GM21390 (cell line): ENCODE measurements around the gene PHF21A.

Experiments
- ATAC-seq: cut with Tn5 transposase; IDR thresholded peaks from one replicate; pipeline ENCODE4 v1.9.1; 2021; ENCODE audit not compliant: unreplicated experiment

Gene PHF21A

DNA sequence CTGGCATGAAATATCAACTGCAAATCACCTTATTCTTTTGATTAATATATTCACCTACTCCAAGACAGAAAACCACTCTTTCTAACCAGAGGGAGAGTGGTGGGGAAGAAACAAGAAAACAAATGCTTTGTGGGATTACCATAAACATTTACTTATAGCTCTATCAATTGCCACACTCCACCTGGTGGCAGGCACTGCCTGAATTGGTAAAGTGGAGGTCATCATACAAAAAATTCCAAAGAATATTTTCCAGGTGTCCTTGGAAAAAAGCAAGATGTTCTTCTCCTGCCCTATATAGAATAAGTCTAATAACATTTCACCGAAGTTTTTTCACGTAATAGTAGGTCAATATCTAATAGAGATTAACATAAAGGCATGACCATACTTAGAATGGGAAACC is 45.3 kb downstream of the PHF21A start:
- ATAC-seq = no peak

DNA sequence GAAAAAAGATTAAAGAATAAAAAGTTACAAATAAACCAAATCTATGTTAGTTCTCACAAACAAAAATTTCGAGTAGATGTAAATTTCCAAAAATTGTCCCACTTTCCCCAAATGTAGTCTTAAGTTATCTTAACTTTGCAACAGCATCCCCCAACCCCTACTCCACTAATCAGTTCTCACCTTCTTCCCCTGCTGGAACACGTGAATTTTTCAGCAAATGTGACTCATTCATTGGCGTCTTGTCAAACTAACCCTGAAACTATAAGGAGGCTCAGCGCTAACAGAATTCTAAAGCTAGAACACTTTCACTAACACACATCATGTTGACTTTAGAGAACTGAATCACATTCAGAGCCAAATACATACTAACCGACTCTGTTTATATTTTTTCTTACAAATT is 46.1 kb downstream of the PHF21A start:
- no peak for ATAC-seq

DNA sequence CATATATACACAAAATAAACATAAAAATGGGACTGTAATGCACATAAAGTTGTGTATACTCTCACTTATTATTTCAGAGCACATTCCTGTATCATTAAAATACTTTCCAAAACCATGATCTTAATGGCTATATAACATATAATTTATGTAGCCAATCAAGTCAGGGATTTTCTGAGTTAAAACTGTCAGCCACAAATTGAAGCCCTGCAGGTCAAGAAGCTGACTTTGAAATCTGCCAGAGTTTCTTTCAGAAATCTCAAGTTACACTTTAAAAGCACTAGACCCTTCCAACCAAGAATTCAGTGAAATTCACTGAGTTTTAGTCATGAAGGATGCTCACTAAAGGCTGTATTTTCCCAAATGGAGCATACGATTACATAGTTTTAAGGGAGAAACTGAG is 47.6 kb downstream of the PHF21A start:
- ATAC-seq = no peak

DNA sequence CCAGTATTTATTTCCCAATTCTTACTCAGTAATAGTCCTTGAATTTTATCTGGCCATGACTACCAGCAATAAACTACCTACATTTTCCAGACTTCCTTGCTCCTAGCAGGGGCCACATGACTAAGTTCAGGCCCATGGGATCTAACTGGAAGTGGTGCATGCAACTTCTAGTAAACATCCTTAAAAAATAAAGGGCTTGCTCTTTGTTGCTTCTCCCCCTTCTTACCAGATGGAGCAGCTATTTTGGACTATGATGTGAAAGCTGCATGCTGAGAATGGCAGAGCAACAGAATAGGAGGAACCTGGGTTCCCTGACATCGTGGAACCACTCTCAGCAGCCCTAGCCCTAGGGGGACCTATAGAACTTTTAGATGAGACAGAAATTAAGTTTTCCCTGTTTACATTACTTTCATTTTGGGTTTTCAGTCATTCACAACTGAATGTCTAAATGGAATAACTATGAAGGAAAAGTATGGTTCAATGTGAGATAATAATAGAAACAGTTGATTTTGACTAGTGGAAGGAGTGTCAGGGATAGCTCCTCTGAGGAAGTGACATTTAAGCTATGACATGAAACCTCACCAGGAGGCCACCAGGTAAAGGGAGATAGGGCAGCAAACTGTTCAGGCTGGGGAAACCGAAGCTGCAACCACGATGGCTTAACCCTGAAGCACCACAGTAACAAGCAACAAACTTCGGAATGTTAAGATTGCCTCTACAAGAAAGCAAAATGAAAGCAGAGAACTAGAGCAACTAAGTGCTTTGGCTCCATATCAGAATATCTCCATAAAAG is 48.9 kb downstream of the PHF21A start:
- no peak for ATAC-seq

DNA sequence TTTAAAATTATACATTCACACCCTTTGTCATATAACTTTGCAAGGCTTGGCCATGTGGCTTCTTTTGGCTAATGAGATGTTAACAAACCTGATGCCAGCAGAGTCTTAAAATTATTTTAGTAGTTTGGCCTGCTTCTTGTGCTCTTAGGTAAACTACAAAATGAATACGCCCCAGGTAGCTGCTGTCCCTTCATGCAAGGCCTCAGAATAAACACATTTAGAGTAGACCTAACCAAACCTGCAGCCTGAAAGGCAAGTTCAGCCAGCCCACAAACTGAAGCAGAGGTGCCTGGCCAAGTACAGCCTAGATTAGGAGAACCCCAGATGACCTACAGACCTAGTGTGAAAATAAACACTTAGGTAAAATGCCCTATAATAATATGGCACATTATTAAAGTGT is 50.2 kb downstream of the PHF21A start:
- no peak for ATAC-seq

- no peak for ATAC-seq
Measured at GRCh38 chr11:46069595-46069994, 51.7 kb downstream of the PHF21A start.

DNA sequence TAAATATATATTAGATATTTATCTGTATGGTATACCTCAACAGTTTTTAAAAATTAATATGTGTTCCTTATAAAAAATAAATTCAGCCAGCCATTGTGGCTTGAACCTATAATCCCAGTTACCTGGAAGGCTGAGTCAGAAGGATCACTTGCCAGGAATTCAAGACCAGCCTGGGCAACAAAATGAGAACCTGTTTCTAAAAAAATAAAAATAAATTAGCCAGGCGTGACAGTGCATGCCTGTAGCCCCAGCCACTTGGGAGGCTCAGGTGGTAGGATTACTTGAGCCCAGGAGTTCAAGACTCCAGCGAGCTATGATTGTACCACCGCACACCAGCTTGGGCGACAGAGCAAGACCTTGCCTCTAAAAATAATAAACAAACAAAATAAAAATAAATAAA is 54.9 kb downstream of the PHF21A start:
- no peak for ATAC-seq

DNA sequence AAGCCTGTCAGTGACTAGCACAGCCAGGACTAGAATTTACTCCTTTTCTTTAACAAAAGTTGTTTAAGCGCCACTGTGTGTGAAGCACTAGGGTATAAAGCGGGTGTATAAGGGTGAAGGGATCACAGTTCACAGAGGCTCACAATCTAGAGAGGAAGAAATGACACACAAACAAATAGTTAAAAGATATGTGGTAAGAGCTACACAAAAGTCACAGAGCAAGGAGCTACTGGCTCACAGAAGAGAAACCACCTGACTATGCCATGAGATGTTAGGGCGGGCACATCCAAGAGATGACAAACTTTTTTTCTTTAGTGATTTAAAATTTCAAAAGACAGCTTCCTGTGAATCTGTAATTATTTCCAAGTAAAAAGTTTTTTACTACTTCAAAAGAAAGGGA is 55.6 kb downstream of the PHF21A start:
- ATAC-seq = no peak

DNA sequence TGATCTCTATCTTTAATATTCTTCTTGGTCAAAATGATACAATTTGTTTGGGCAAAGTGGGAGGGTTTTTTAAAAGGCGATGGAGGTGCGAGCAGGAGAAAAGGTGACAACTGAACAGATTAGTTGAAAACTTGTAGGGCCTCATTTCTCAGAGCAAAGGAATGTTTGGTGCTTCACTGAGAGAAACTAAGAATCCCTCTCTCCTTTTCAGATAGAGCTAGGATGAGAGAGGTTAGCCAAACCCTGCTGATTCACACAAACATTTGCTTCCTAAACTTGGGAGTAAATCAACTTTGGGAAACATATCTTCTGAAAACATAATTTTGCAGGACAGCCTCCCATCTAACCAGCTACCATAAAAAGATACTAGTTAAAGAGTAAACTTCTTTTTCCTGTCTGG is 57.0 kb downstream of the PHF21A start:
- ATAC-seq = no peak

DNA sequence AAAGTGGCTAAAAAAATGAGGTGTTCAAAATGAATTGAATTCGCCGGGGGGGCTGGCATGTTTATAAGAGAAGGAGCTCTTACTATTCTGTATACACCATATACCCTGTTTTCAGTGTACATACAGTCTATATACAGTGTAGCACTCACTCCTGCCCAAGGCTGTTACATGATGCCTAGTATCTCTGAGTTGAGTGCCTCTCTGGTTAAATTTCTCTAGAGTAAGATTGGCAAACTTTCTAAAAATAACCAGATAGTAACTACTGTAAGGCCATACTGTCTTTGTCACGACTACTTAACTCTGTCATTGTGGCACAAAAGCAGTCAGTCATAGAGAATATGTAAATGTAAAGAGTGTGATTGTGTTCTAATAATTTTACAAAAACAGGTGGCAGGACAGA is 58.1 kb downstream of the PHF21A start:
- no peak for ATAC-seq

- ATAC-seq = no peak
Measured at GRCh38 chr11:46060013-46060412, 61.2 kb downstream of the PHF21A start.

DNA sequence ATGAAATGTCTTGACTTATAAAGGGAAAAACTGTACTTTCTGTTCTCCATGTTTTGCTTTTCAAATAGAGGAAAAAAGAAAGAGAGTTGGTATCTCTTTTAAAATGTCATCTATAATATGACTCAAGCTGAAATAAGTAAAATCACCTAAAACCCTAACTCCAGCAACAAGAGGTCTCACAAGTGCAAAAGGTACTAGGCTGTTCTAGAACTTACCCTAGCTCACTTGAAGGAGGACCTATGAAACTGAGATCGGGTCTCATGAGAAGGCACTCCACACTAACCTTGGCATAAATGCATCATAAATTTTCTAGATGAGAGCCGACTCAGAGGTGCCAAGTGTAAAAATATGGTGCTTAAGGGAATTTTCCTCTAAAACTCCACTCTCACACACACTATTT is 63.8 kb downstream of the PHF21A start:
- ATAC-seq = no peak

DNA sequence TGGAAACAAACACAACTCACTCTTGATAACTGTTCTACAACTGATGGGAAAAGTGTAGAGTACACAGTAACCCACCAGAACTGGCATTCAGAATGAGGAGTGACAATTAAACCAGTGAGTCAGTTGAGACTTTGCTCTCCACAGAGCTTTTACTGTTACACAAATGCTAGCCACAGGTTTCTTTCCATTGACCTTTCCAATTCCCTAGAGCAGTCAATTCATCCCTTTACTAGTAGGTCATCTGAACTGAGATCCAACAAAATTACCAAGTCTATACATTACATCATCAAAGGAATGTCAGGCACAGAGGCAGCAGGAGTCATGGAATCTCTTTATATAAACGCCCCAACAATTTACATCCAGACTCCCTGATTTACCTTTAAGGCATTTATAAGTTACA is 65.9 kb downstream of the PHF21A start:
- no peak for ATAC-seq

GRCh38 chr11:46051102-46051501 is 70.2 kb downstream of the PHF21A start:
- no peak for ATAC-seq

DNA sequence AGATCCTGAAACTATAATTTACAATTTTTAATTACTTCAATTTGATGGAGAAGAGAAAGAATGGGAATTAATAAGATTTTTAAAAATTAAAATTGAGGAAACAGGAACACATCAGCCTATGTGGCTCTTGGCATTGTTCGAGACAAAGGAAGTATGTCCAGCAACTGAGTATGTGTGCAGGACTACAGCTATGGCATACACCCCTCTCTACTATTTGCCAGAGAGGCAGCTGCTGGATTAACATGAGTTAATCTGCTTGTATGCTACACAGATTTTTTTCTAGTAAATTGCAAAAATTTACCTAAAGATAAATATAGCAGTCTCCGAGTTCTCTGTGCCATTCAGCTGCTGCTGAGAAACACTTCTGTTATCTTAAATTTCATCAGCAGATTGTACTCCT is 70.6 kb downstream of the PHF21A start:
- no peak for ATAC-seq

- no peak for ATAC-seq
Measured at GRCh38 chr11:46050003-46050461, 71.2 kb downstream of the PHF21A start.

DNA sequence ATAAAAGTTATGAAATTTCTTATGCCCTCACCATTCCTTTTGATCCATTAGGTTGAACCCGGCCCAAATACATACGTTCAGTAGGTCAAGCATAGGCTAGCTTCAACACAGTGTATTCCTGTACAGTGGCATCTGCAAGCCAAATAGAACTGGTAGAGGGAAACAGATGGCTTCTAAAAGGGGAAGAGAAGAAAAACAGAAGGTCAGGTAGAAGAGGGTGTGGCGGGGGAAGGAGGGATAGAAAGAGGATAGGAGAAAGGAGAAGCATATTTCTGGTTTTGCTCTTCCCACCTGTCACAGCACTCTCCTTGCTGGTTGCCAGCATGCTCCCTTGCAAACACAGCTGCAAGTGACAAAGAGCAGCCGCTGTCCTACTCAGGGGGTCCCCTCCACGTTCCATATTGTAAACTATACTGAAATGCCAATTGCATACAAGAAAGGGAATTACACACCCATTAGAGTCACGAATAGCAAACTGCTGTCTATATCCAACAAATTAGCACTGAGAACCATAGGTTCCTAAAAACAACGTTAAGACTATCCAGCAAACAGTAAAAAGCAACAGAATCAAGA is 71.8 kb downstream of the PHF21A start:
- no peak for ATAC-seq

GRCh38 chr11:46048198-46048597 is 73.1 kb downstream of the PHF21A start:
- ATAC-seq = no peak

DNA sequence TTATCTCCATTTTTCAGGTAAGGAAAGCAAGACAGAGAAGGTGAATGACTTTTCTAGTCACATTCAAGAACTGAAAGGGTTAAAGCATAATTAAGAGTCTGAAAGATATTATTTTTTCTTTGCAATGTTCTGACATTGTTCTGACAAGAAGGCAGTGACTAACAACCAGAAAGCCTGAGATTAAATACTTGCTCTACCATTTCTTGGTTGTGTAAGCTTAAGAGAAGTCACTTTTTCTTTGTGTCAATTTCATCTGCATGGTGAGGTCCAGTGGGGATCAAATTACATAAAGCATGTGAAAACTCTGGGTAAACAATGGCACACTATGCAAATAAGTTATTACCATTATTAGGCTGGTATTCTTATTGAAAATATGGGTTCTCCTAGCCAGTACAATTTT is 73.7 kb downstream of the PHF21A start:
- no peak for ATAC-seq

GRCh38 chr11:46045811-46046210 is 75.4 kb downstream of the PHF21A start:
- no peak for ATAC-seq

DNA sequence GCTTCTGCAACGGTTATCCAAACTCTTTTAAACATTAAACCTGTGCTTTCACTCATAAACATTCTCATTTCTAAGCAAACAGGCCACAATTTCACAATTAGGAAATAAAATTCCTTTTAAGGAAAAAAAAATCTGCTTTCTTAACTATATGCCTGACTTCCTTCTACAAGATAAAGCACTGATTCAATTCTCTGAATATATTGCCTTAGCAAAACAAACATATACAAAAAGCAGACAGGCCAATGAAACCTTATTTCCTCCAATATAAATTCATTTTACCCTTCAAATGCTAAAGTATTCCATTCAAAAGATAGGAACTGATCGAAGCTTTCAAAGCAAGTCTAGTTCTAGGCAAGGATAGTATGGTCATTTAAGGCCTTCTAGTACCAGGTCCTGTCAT is 76.7 kb downstream of the PHF21A start:
- no peak for ATAC-seq

DNA sequence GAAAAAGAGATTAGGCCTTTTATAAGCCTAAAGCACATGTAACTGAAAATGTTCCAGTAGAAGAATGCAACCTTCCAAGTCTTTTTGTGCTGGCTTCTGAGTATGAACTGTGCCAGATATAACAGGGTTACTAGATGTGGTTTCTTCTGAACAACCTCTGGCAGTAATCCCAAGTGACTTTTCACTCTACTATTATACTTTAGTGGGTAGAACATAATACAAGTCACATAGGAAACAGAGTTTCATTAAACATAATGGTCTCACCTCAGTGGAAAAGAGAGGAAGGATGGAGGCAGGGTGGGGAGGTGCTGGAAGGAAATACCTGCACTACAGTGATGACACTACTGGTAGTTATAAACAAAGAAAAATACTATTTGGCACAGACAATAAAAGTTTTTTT is 81.3 kb downstream of the PHF21A start:
- ATAC-seq = no peak

DNA sequence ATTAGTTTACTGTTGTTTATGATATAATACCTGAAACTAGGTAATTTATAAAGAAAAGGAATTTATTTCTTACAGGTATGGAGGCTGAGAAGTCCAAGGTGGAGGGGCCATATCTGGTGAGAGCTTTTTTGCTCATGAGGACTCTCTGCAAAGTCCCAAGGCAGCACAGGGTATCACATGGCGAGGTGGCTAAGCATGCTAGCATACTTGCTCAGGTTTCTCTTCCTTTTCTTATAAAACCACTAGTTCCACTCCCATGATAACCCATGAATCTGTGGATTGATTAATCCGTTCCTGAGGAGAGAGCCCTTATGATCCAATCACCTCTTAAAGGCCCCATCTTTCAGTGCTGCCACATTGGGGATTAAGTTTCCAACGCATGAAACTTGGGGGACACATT is 82.7 kb downstream of the PHF21A start:
- no peak for ATAC-seq
